Type B pancreatic cell (in vitro differentiated cells): ENCODE results near the gene CCDC28A. TPM values are rescaled to one million over a fixed set of nuclear protein-coding genes. Genes with fewer than 3 reads are reported as not detected.

Experiments
- DNase-seq: peaks from one replicate; pipeline ENCODE4 v3.0.0; 2021; ENCODE audit warnings: mixed read lengths; ENCODE audit not compliant: unreplicated experiment; ENCODE audit errors: extremely low spot score
- H3K27ac Mint-ChIP-seq: 2 replicates; pipeline ENCODE4 v1.8.0; 2021; ENCODE audit warnings: mild to moderate bottlenecking, mixed read lengths
- H3K27me3 Mint-ChIP-seq: 2 replicates; pipeline ENCODE4 v1.8.0; 2021; ENCODE audit warnings: mixed read lengths
- H3K36me3 Mint-ChIP-seq: 2 replicates; pipeline ENCODE4 v1.8.0; 2021; ENCODE audit warnings: mixed read lengths
- H3K4me1 Mint-ChIP-seq: one replicate; pipeline ENCODE4 v1.8.0; 2021; ENCODE audit warnings: mixed read lengths; ENCODE audit not compliant: unreplicated experiment
- H3K4me3 Mint-ChIP-seq: 2 replicates; pipeline ENCODE4 v1.8.0; 2021; ENCODE audit warnings: mild to moderate bottlenecking, mixed read lengths
- H3K9me3 Mint-ChIP-seq: 2 replicates; pipeline ENCODE4 v1.8.0; 2021; ENCODE audit warnings: mixed read lengths
- CTCF ChIP-seq: fragments of 200-600 bp; sonication (generic); conservative IDR thresholded peaks from 2 replicates; pipeline ENCODE4 v1.5.0; 2021; ENCODE audit warnings: antibody characterized with exemption, mild to moderate bottlenecking
- total RNA-seq: library from RNA; stranded (reverse); gene quantifications from 2 replicates; pipeline ENCODE4 v1.2.1, GENCODE V29; 2021; ENCODE audit warnings: low replicate concordance

Gene CCDC28A
- total RNA-seq, 1 donor from 2014 or later: 12.0 TPM

GRCh38 chr6:138795809-138796603, 22.4 kb downstream of the CCDC28A start, which contains the start of gene ECT2L:
ECT2L (plus strand) TSS chr6:138796087; CDS start chr6:138813275, 17,188 bp downstream.
- TF ChIP-seq CTCF: no peak
- Mint-ChIP-seq H3K4me3 (peak within 1 kb of the TSS; percentile 74), H3K27ac (peak within 1 kb of the TSS; percentile 91), H3K27me3 (peaks cover 18% of the 10 kb centered on the region), H3K4me1 (peaks cover 9% of the 10 kb centered on the region), H3K9me3 (no peaks in the 10 kb centered on the region), H3K36me3 (peaks cover 7% of the 10 kb centered on the region)
- peak; percentile 76 for DNase-seq

- Mint-ChIP-seq H3K27me3 (peaks cover 18% of the 10 kb centered on the region), H3K27ac (peak overlapping the region; percentile 91), H3K4me3 (peak overlapping the region; percentile 74), H3K9me3 (no peaks in the 10 kb centered on the region), H3K36me3 (peaks cover 2% of the 10 kb centered on the region), H3K4me1 (peaks cover 9% of the 10 kb centered on the region)
- TF ChIP-seq CTCF: no peak
- no peak for DNase-seq
Measured at GRCh38 chr6:138796771-138797170, 23.2 kb downstream of the CCDC28A start.

GRCh38 chr6:138797806-138798446, 24.4 kb downstream of the CCDC28A start:
- peaks cover 18% of the 10 kb centered on the region for H3K27me3 Mint-ChIP-seq
- TF ChIP-seq CTCF: no peak
- H3K27ac Mint-ChIP-seq: peak overlapping the region; percentile 91
- peaks cover 9% of the 10 kb centered on the region for H3K4me1 Mint-ChIP-seq
- H3K9me3 Mint-ChIP-seq: no peaks in the 10 kb centered on the region
- DNase-seq: no peak
- H3K4me3 Mint-ChIP-seq: peak overlapping the region; percentile 74
- H3K36me3 Mint-ChIP-seq: no peaks in the 10 kb centered on the region

- DNase-seq: no peak
- TF ChIP-seq CTCF: no peak
- H3K4me1 Mint-ChIP-seq: peaks cover 9% of the 10 kb centered on the region
- H3K36me3 Mint-ChIP-seq: no peaks in the 10 kb centered on the region
- H3K9me3 Mint-ChIP-seq: no peaks in the 10 kb centered on the region
- H3K27me3 Mint-ChIP-seq: peaks cover 13% of the 10 kb centered on the region
- H3K27ac Mint-ChIP-seq: peak overlapping the region; percentile 61
- no peak overlapping the region for H3K4me3 Mint-ChIP-seq
Measured at GRCh38 chr6:138800377-138801150, 27.0 kb downstream of the CCDC28A start.

- H3K36me3 Mint-ChIP-seq: no peaks in the 10 kb centered on the region
- no peaks in the 10 kb centered on the region for H3K27me3 Mint-ChIP-seq
- H3K4me1 Mint-ChIP-seq: peaks cover under 1% of the 10 kb centered on the region
- no peaks in the 10 kb centered on the region for H3K9me3 Mint-ChIP-seq
- no peak overlapping the region for H3K4me3 Mint-ChIP-seq
- H3K27ac Mint-ChIP-seq: no peak overlapping the region
- TF ChIP-seq CTCF: no peak
- DNase-seq: no peak
Measured at GRCh38 chr6:138803331-138803730, 29.8 kb downstream of the CCDC28A start.
